HCT116 (cell line): ENCODE data around the gene ZNF532.

Experiments
- CEBPB ChIP-seq: IDR thresholded peaks from 2 replicates; pipeline ENCODE4 v1.6.1; 2012; ENCODE audit warnings: low read depth
- CTCF ChIP-seq, 3 experiments: fragments of 200-600 bp in 1 of 3; sonication (generic) in 1 of 3; IDR thresholded peaks in 2 of 3; conservative IDR thresholded peaks in 1 of 3; 2 replicates each; pipeline ENCODE4 v1.5.1; 2012 to 2017; ENCODE audit warnings: low read depth in 2 of 3, low read length in 2 of 3, antibody characterized with exemption in 1 of 3, borderline replicate concordance in 1 of 3, control low read depth in 1 of 3, mild to moderate bottlenecking in 1 of 3, mixed read lengths in 1 of 3, mixed run types in 1 of 3, moderate library complexity in 1 of 3; ENCODE audit not compliant: insufficient read depth in 1 of 3
- EZH2 ChIP-seq: fragments of 200-600 bp; sonication (generic); IDR thresholded peaks from 2 replicates; pipeline ENCODE4 v1.6.1; 2017; ENCODE audit warnings: antibody characterized with exemption, mixed run types
- EZH2phosphoT487 ChIP-seq: fragments of 200-600 bp; IDR thresholded peaks from 2 replicates; pipeline ENCODE4 v1.6.1; 2018; ENCODE audit warnings: antibody characterized with exemption, borderline replicate concordance
- POLR2AphosphoS5 ChIP-seq: IDR thresholded peaks from 2 replicates; pipeline ENCODE4 v1.6.1; 2011; ENCODE audit warnings: mild to moderate bottlenecking, low read depth, low read length, moderate library complexity
- RAD21 ChIP-seq: IDR thresholded peaks from 2 replicates; pipeline ENCODE4 v1.6.1; 2012; ENCODE audit warnings: low read depth, mild to moderate bottlenecking
- TF ChIP-seq, protein P1 (sequence below): IDR thresholded peaks from 2 replicates; pipeline ENCODE4 v1.6.1; 2012; ENCODE audit warnings: low read depth

GRCh38 chr18:58996131-58996641 is 131.5 kb downstream of the ZNF532 start:
- TF ChIP-seq POLR2AphosphoS5 (no peak), EZH2phosphoT487 (no peak), CTCF (IDR thresholded peaks at IDR 0.05 in 2 of 3, conservative IDR thresholded peaks at IDR 0.05 in 1 of 3; ENCODE audit: borderline replicate concordance in 1 of 3, insufficient read depth in 1 of 3, low read depth in 2 of 3, low read length in 2 of 3) (no peak), RAD21 (no peak), EZH2 (no peak), CEBPB (no peak)
- TF ChIP-seq, protein P1, sequence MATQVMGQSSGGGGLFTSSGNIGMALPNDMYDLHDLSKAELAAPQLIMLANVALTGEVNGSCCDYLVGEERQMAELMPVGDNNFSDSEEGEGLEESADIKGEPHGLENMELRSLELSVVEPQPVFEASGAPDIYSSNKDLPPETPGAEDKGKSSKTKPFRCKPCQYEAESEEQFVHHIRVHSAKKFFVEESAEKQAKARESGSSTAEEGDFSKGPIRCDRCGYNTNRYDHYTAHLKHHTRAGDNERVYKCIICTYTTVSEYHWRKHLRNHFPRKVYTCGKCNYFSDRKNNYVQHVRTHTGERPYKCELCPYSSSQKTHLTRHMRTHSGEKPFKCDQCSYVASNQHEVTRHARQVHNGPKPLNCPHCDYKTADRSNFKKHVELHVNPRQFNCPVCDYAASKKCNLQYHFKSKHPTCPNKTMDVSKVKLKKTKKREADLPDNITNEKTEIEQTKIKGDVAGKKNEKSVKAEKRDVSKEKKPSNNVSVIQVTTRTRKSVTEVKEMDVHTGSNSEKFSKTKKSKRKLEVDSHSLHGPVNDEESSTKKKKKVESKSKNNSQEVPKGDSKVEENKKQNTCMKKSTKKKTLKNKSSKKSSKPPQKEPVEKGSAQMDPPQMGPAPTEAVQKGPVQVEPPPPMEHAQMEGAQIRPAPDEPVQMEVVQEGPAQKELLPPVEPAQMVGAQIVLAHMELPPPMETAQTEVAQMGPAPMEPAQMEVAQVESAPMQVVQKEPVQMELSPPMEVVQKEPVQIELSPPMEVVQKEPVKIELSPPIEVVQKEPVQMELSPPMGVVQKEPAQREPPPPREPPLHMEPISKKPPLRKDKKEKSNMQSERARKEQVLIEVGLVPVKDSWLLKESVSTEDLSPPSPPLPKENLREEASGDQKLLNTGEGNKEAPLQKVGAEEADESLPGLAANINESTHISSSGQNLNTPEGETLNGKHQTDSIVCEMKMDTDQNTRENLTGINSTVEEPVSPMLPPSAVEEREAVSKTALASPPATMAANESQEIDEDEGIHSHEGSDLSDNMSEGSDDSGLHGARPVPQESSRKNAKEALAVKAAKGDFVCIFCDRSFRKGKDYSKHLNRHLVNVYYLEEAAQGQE, result no peak
